Measurements from ENCODE around the gene SYNDIG1.

SYNDIG1 gene

DNA sequence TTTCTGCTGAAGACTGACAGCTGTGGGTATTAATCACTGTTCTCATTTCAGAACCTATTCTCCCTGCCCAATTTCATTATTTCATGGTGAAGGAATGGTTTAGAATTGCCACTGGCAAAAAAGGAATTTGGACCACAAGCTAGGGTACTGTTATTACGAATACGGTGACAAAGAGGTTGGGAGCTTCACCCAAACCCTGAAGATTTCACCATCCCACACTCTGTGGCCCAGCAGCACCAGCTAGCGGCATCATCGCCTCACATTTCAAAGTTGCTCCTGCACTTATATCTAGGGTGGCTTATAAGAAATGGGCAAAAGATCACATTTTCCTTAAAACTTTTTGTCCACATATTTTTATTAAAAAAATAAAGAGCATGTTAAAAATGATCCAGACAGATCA is 236.1 kb downstream of the SYNDIG1 start:
- DNase-seq, result peak in 3 of 56 donors; percentile 8 to 28 (median 15)

DNA sequence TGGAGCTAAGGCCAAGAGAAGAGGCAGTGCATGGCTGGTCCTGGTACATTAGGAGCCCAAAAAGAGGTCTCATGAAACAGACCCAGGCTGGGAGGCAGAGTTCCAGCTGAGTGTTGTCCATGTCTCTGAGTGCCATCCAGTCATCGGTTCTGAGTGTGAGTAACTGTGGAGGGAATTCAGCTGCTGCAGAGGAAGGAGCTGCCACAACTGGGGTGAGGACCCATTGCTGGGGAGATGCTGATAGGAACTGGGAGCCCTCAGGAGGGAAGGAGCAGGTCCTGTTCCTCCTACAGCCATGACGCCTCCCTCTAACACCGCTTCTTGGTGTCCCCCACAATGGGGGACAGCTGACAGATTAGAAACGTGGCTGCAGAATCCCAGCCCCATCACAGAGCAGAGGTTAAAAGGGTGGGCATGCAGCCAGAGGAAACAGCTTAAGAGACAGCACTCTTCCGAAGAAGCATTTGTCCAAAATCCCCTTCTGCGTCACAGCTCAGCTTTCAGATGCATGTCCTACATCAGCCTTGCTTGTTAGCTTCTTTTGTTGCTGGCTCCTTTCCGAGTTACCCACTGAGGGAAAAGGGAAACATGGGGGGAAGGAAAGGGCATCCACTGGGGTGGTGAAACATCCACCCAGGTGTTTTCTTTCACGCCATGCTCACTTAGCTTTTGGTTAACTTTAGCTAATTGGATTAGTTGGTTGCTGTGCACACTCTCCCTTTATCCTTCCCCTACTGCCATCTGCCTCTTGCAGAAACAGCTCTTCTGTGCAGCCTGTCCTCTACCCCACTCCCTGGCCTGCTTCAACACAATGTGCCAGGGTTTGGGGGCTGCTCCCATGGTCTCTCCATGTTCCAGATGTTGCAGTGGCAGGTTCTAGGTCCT is 239.2 kb downstream of the SYNDIG1 start:
- DNase-seq, result no peak
